ENCODE results near the gene TNFRSF12A. TPM values are rescaled to one million over a fixed set of nuclear protein-coding genes. Genes with fewer than 3 reads are reported as not detected.

TNFRSF12A gene
- total and polyA plus RNA-seq, 2 of the 13 experiments (the other 11 are each of a cell fraction or from before 2014, with no cell fraction given), result 61.9 to 66.0 TPM

GRCh38 chr16:3023669-3024478, 3.7 kb downstream of the TNFRSF12A start, which contains the start of the genes HCFC1R1 and THOC6 (continued):
- peak; percentile 16; the same call in 1 of the 2 replicates for TF ChIP-seq NFAT5 (CRISPR knock-in tag; IDR thresholded peaks at IDR 0.05)
- 0 out of 2 replicates have a peak, but pooled peaks have one; percentile 79 for TF ChIP-seq ZNF619 (CRISPR knock-in tag; IDR thresholded peaks at IDR 0.05)
- no peak for TF ChIP-seq ZNF513 (CRISPR knock-in tag; conservative IDR thresholded peaks at IDR 0.05)
- TF ChIP-seq DBP (CRISPR knock-in tag; IDR thresholded peaks at IDR 0.05; ENCODE audit: not compliant biosample characterization), result no peak
- peak; percentile 22 for TF ChIP-seq XRCC5 (optimal IDR thresholded peaks at IDR 0.05; ENCODE audit: low read length)
- no peak; the same call in 1 of the 2 replicates for TF ChIP-seq MYPOP (CRISPR knock-in tag; IDR thresholded peaks at IDR 0.05)
- no peak; the same call in none of the 2 replicates for TF ChIP-seq ZNF503 (CRISPR knock-in tag; IDR thresholded peaks at IDR 0.05)
- peak; percentile 79 for TF ChIP-seq SRY (CRISPR knock-in tag; IDR thresholded peaks at IDR 0.05)
- TF ChIP-seq RBAK (CRISPR knock-in tag; IDR thresholded peaks at IDR 0.05), result no peak
- no peak for TF ChIP-seq ZNF773 (CRISPR knock-in tag; IDR thresholded peaks at IDR 0.05; ENCODE audit: borderline replicate concordance)
- peak; percentile 97; the same call in 1 of the 2 replicates for TF ChIP-seq ZNF580 (CRISPR knock-in tag; IDR thresholded peaks at IDR 0.05; ENCODE audit: borderline replicate concordance, low read depth)
- TF ChIP-seq SRSF4 (IDR thresholded peaks at IDR 0.05; ENCODE audit: low read depth, low read length, poor library complexity, severe bottlenecking), result peak; percentile 69
- TF ChIP-seq PAF1 (CRISPR knock-in tag; IDR thresholded peaks at IDR 0.05), result 0 out of 2 replicates have a peak, but pooled peaks have one; percentile 79

All from HepG2 (cell line).